AG09319 (cell line): Measurements from ENCODE around the gene TEFM.
A peak's percentile ranks its signal among the peaks of the same experiment; 100 is the strongest.

Experiments used
- DNase-seq: peaks from one replicate; pipeline ENCODE4 v3.0.0-alpha.2; 2010; ENCODE audit warnings: low read depth; ENCODE audit errors: extremely low read depth
- CTCF ChIP-seq: IDR thresholded peaks from 2 replicates; pipeline ENCODE4 v1.5.1; 2011; ENCODE audit warnings: low read depth, mild to moderate bottlenecking, inconsistent platforms, low read length, moderate library complexity

Gene TEFM

GRCh38 chr17:30906101-30906911 is at the start of gene TEFM:
TSS of gene TEFM (minus strand) at chr17:30906238. CDS start at chr17:30906198, 40 bp downstream.
- TF ChIP-seq CTCF, result no peak

GRCh38 chr17:30954046-30954830 is 48.2 kb upstream of the TEFM start:
- TF ChIP-seq CTCF, result no peak
- no peak for DNase-seq

More at GRCh38 chr17:30906101-30906911, at the start of gene TEFM:
- DNase-seq, result peak; percentile 71

DNA sequence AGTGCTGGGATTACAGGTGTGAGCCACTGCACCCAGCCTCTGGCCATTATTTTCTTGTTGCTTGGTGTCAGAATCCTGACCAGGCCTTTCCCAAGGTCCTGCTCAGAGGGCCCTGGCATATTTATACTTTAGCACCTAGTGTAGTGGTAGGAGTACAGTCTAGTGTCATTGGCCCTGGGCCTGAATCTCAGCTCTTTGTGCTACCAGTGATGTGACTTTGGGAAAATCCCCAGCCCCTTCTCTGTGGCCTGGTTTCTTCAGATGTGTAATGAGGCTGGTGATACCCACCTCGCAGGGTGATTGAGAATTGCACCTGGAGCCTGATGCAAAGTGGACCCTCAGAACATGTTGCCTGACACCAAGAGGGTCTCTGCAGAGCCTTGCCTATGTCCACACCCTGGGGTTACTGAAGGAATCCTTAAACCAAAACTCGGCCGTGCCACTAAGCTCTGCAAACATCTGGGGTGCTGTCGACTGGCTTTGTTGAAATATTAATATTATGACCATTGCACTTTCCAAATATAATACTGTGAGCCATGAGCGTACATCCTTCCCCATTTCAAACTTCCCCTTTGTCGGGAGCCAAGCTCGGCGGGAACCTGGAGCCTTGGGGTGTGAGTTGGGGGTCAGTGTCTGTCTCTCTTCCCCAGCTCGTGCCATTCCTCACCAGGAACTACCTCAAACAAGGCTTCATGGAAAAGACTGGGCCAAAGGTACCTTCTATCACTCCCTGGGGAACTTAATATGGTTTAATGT is 46.8 kb upstream of the TEFM start:
- no peak for TF ChIP-seq CTCF
- no peak for DNase-seq

DNA sequence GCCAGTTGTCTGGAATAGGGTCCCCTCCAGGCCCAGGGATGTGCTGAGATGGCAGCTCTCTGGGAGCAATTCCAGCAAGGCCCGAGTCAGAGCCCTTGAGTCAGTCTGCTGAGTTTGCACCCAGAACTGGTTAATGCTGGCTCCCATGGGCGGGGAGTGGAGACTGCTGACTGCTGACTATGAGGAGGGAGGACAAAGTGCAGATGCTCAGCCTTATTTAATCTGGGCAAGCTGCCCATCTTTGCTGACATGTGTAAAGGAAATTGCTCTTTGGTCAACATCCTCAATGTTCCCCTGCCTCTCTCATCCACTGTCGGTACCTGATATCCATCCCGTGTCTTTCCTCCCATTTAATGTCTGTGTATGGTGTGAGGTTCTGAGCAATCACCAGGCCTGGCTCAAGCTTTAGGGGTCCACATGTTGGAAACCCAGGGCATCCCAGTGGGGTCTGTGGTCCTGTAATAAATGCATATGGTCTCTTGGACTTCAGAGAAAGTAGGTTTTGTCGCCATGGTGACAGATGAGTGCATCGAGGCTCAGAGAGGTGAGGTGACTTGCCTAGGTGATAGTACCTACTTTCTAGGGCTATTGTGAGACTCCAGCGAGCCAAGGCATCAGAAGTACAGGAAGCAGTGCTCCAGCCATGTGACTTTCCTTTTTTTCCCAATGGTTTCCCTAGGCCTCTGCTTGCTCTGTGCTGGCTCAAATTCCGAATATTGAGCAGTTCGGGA is 44.8 kb upstream of the TEFM start:
- DNase-seq, result peak; percentile 50
- TF ChIP-seq CTCF, result no peak

GRCh38 chr17:30950189-30950588 is 44.2 kb upstream of the TEFM start:
- no peak for DNase-seq
- no peak for TF ChIP-seq CTCF

GRCh38 chr17:30947796-30948195 is 41.8 kb upstream of the TEFM start:
- no peak for TF ChIP-seq CTCF
- DNase-seq, result no peak
